Breast epithelium (tissue), 3 donors: ENCODE data around the gene PRKAA2.

Experiments
- POLR2A ChIP-seq: fragments of 450-650 bp; IDR thresholded peaks from one replicate; pipeline ENCODE4 v1.6.1; 2016; ENCODE audit warnings: antibody characterized with exemption, mild to moderate bottlenecking, moderate library complexity
- POLR2AphosphoS5 ChIP-seq, 3 donors: sonication (generic); formaldehyde crosslinking; IDR thresholded peaks; one replicate each; pipeline ENCODE4 v1.6.1; 2017; ENCODE audit warnings: antibody characterized with exemption in 3 of 3
- TF ChIP-seq, protein P1 (sequence below), 3 donors: fragments of 450-650 bp; IDR thresholded peaks; one replicate each; pipeline ENCODE4 v1.5.1; 2016 to 2017; ENCODE audit warnings: antibody characterized with exemption in 3 of 3, mild to moderate bottlenecking in 3 of 3, moderate library complexity in 3 of 3

DNA sequence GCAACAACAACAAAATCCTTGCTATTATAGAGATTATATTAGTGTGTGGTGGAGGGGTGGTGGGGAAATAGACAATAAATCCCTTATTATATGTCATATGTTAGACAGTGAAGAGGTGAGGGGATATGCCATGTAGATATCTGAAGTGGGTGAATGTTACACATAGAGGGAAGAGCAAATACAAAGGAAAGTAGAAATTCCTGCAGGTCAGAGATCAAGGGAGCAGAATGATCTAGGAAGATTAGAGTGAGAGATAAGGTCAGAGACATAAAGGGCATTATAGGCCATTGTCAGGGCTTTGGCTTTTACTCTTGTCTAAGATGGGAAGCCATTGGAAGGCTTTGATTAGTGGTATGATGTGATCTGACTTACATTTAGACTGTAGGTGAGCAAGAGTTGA lies 38.5 kb downstream of the PRKAA2 start:
- TF ChIP-seq, protein P1, sequence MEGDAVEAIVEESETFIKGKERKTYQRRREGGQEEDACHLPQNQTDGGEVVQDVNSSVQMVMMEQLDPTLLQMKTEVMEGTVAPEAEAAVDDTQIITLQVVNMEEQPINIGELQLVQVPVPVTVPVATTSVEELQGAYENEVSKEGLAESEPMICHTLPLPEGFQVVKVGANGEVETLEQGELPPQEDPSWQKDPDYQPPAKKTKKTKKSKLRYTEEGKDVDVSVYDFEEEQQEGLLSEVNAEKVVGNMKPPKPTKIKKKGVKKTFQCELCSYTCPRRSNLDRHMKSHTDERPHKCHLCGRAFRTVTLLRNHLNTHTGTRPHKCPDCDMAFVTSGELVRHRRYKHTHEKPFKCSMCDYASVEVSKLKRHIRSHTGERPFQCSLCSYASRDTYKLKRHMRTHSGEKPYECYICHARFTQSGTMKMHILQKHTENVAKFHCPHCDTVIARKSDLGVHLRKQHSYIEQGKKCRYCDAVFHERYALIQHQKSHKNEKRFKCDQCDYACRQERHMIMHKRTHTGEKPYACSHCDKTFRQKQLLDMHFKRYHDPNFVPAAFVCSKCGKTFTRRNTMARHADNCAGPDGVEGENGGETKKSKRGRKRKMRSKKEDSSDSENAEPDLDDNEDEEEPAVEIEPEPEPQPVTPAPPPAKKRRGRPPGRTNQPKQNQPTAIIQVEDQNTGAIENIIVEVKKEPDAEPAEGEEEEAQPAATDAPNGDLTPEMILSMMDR (IDR thresholded peaks at IDR 0.05), result no peak
- TF ChIP-seq POLR2A (no peak), POLR2AphosphoS5 (IDR thresholded peaks at IDR 0.05) (no peak)
